ENCODE results near the gene FLOT2.
A peak's percentile ranks its signal among the peaks of the same experiment; 100 is the strongest.
"Not testable (repeated sequence)": the region's sequence is repeated elsewhere in the genome, so short reads cannot be mapped to it uniquely, and the experiment has no call there.

Gene FLOT2

DNA sequence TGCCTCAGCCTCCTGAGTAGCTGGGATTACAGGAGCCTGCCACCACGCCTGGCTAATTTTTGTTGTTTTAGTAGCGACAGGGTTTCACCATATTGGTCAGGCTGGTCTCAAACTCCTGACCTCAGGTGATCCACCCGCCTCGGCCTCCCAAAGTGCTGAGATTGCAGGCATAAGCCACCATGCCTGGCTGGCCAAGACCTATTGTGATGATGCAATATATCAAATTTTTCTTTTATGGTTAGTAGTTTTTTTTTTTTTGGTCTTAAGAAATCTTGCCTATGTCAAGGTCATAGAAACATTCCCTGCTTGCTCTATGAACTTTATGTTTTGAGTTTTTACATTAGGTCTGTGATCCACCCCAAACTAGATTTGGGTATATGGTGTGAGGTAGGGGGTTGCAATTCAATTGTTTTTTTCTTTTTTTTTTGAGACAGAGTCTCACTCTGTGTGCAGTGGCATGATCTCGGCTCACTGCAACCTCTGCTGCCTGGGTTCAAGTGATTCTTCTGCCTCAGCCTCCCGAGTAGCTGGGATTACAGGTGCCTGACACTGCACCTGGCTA, 20.3 kb downstream of the FLOT2 start:
- H3K18ac ChIP-seq (ENCODE audit: low read length); H3K4me2 ChIP-seq (ENCODE audit: low read length); DNase-seq: not testable (repeated sequence)

GRCh38 chr17:28875848-28876550, 21.5 kb downstream of the FLOT2 start:
- no peak overlapping the region for H4K91ac ChIP-seq (ENCODE audit: low read depth, low read length)
- H3K36me3 ChIP-seq (ENCODE audit: control insufficient read depth in 1 of 2, insufficient read depth in 2 of 2, low read length in 2 of 2), result peaks cover 15 to 17% of the 10 kb centered on the region in 2 experiments
- H2BK12ac ChIP-seq (ENCODE audit: low read length), result no peak overlapping the region
- no peak overlapping the region for H2AFZ ChIP-seq (ENCODE audit: insufficient read depth, low read length, poor library complexity)
- no peaks in the 10 kb centered on the region for H3K79me1 ChIP-seq (ENCODE audit: low read length)
- H4K12ac ChIP-seq (ENCODE audit: low read depth, low read length), result no peak overlapping the region
- H3K23ac ChIP-seq (ENCODE audit: low read length), result peak overlapping the region; percentile 41
- no peak overlapping the region for H2BK5ac ChIP-seq (ENCODE audit: low read depth, low read length, poor library complexity)
- H3K4me1 ChIP-seq (ENCODE audit: control insufficient read depth in 1 of 2, insufficient read depth in 2 of 2, low read length in 2 of 2), result no peaks in the 10 kb centered on the region
- no peak overlapping the region for H3K14ac ChIP-seq (ENCODE audit: low read length)
- peak in 1 of 2 donors; percentile 21 for DNase-seq
- no peak overlapping the region for H3K4me3 ChIP-seq (ENCODE audit: low read depth, low read length)
- H2AK5ac ChIP-seq (ENCODE audit: low read length), result no peak overlapping the region
- H4K8ac ChIP-seq (ENCODE audit: low read depth, low read length), result no peak overlapping the region
- no peak overlapping the region for H3K9ac ChIP-seq (ENCODE audit: low read length)
- no peaks in the 10 kb centered on the region for H3K27me3 ChIP-seq (ENCODE audit: insufficient read depth, low read length)
- H3K27ac ChIP-seq (ENCODE audit: low read depth, low read length), result no peak overlapping the region
- no peak overlapping the region for H2BK120ac ChIP-seq (ENCODE audit: insufficient read depth, low read length, poor library complexity)
- H3K4ac ChIP-seq (ENCODE audit: low read depth, low read length), result no peak overlapping the region
- no peak overlapping the region for H3K4me2 ChIP-seq (ENCODE audit: low read length)
- no peaks in the 10 kb centered on the region for H3K9me3 ChIP-seq (ENCODE audit: insufficient read depth, low read depth, low read length)
- no peak overlapping the region for H3K18ac ChIP-seq (ENCODE audit: low read length)
- no CpG with 5 or more reads among the region's 1 CpG for WGBS (ENCODE audit: extremely low coverage, insufficient coverage, insufficient read length)
- H3K79me2 ChIP-seq (ENCODE audit: control insufficient read depth, insufficient read depth, low read length, poor library complexity), result no peaks in the 10 kb centered on the region

More for the DNA sequence above, 20.3 kb downstream of the FLOT2 start:
- not testable (repeated sequence) for H3K4ac ChIP-seq (ENCODE audit: low read depth, low read length); H3K27ac ChIP-seq (ENCODE audit: low read depth, low read length); H2BK5ac ChIP-seq (ENCODE audit: low read depth, low read length, poor library complexity); H2BK120ac ChIP-seq (ENCODE audit: insufficient read depth, low read length, poor library complexity); H3K23ac ChIP-seq (ENCODE audit: low read length); H4K8ac ChIP-seq (ENCODE audit: low read depth, low read length); H3K4me1 ChIP-seq (ENCODE audit: control insufficient read depth in 1 of 2, insufficient read depth in 2 of 2, low read length in 2 of 2); H3K27me3 ChIP-seq (ENCODE audit: insufficient read depth, low read length); H2AFZ ChIP-seq (ENCODE audit: insufficient read depth, low read length, poor library complexity); H3K9me3 ChIP-seq (ENCODE audit: insufficient read depth, low read depth, low read length); H4K12ac ChIP-seq (ENCODE audit: low read depth, low read length); H3K14ac ChIP-seq (ENCODE audit: low read length); H3K79me1 ChIP-seq (ENCODE audit: low read length); H4K91ac ChIP-seq (ENCODE audit: low read depth, low read length); H3K4me3 ChIP-seq (ENCODE audit: low read depth, low read length); H2AK5ac ChIP-seq (ENCODE audit: low read length); H3K79me2 ChIP-seq (ENCODE audit: control insufficient read depth, insufficient read depth, low read length, poor library complexity); H3K9ac ChIP-seq (ENCODE audit: low read length); H2BK12ac ChIP-seq (ENCODE audit: low read length)
- no CpG with 5 or more reads among the region's 6 CpGs for WGBS (ENCODE audit: extremely low coverage, insufficient coverage, insufficient read length)
- H3K36me3 ChIP-seq (ENCODE audit: control insufficient read depth in 1 of 2, insufficient read depth in 2 of 2, low read length in 2 of 2), result peaks cover 27 to 30% of the 10 kb centered on the region in 2 experiments

GRCh38 chr17:28874750-28875149, 22.8 kb downstream of the FLOT2 start:
- Histone ChIP-seq H3K14ac (ENCODE audit: low read length) (no peak overlapping the region), H3K4me1 (ENCODE audit: control insufficient read depth in 1 of 2, insufficient read depth in 2 of 2, low read length in 2 of 2) (no peaks in the 10 kb centered on the region), H4K12ac (ENCODE audit: low read depth, low read length) (no peak overlapping the region), H4K91ac (ENCODE audit: low read depth, low read length) (no peak overlapping the region), H3K4ac (ENCODE audit: low read depth, low read length) (no peak overlapping the region), H3K4me2 (ENCODE audit: low read length) (no peak overlapping the region), H3K18ac (ENCODE audit: low read length) (no peak overlapping the region), H2BK5ac (ENCODE audit: low read depth, low read length, poor library complexity) (no peak overlapping the region), H4K8ac (ENCODE audit: low read depth, low read length) (no peak overlapping the region), H3K9ac (ENCODE audit: low read length) (no peak overlapping the region), H3K27me3 (ENCODE audit: insufficient read depth, low read length) (no peaks in the 10 kb centered on the region), H3K36me3 (ENCODE audit: control insufficient read depth in 1 of 2, insufficient read depth in 2 of 2, low read length in 2 of 2) (peaks cover 2 to 6% of the 10 kb centered on the region in 2 experiments), H3K79me2 (ENCODE audit: control insufficient read depth, insufficient read depth, low read length, poor library complexity) (no peaks in the 10 kb centered on the region), H3K9me3 (ENCODE audit: insufficient read depth, low read depth, low read length) (no peaks in the 10 kb centered on the region), H3K79me1 (ENCODE audit: low read length) (no peaks in the 10 kb centered on the region), H2AFZ (ENCODE audit: insufficient read depth, low read length, poor library complexity) (no peak overlapping the region), H3K27ac (ENCODE audit: low read depth, low read length) (no peak overlapping the region), H2AK5ac (ENCODE audit: low read length) (no peak overlapping the region), H2BK120ac (ENCODE audit: insufficient read depth, low read length, poor library complexity) (no peak overlapping the region), H2BK12ac (ENCODE audit: low read length) (no peak overlapping the region), H3K23ac (ENCODE audit: low read length) (no peak overlapping the region), H3K4me3 (ENCODE audit: low read depth, low read length) (no peak overlapping the region)
- WGBS (ENCODE audit: extremely low coverage, insufficient coverage, insufficient read length), result no CpG with 5 or more reads among the region's 3 CpGs
- no peak for DNase-seq

DNA sequence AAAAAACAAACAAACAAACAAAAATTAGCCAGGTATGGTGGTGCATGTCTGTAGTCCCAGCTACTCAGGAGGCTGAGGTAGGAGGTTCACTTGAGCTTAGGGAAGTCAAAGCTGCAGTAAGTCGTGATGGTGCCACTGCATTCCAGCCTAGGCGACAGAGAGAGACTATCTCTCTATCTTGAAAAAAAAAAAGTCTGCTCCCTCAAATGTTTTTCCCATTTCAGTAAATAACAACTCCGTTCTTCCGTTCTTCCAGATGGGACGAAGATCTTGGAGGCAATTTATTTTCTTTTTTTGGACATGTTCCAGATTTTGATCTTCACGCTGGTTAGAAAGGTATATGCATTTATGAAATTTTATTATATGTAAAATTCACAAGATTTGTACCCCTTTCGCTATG, 23.7 kb downstream of the FLOT2 start:
- H3K18ac ChIP-seq (ENCODE audit: low read length), result no peak overlapping the region
- no peaks in the 10 kb centered on the region for H3K79me2 ChIP-seq (ENCODE audit: control insufficient read depth, insufficient read depth, low read length, poor library complexity)
- H3K27me3 ChIP-seq (ENCODE audit: insufficient read depth, low read length), result no peaks in the 10 kb centered on the region
- H3K36me3 ChIP-seq (ENCODE audit: control insufficient read depth in 1 of 2, insufficient read depth in 2 of 2, low read length in 2 of 2), result no peaks in the 10 kb centered on the region
- no peaks in the 10 kb centered on the region for H3K9me3 ChIP-seq (ENCODE audit: insufficient read depth, low read depth, low read length)
- H3K4me3 ChIP-seq (ENCODE audit: low read depth, low read length), result no peak overlapping the region
- H3K4me2 ChIP-seq (ENCODE audit: low read length), result no peak overlapping the region
- no peaks in the 10 kb centered on the region for H3K79me1 ChIP-seq (ENCODE audit: low read length)
- no peak overlapping the region for H2BK5ac ChIP-seq (ENCODE audit: low read depth, low read length, poor library complexity)
- H3K23ac ChIP-seq (ENCODE audit: low read length), result no peak overlapping the region
- H3K14ac ChIP-seq (ENCODE audit: low read length), result no peak overlapping the region
- no peaks in the 10 kb centered on the region for H3K4me1 ChIP-seq (ENCODE audit: control insufficient read depth in 1 of 2, insufficient read depth in 2 of 2, low read length in 2 of 2)
- H2AK5ac ChIP-seq (ENCODE audit: low read length), result no peak overlapping the region
- H3K9ac ChIP-seq (ENCODE audit: low read length), result no peak overlapping the region
- no peak overlapping the region for H2BK12ac ChIP-seq (ENCODE audit: low read length)
- no peak overlapping the region for H4K91ac ChIP-seq (ENCODE audit: low read depth, low read length)
- no peak overlapping the region for H4K8ac ChIP-seq (ENCODE audit: low read depth, low read length)
- H3K27ac ChIP-seq (ENCODE audit: low read depth, low read length), result no peak overlapping the region
- no peak overlapping the region for H2AFZ ChIP-seq (ENCODE audit: insufficient read depth, low read length, poor library complexity)
- DNase-seq, result no peak
- H4K12ac ChIP-seq (ENCODE audit: low read depth, low read length), result no peak overlapping the region
- no peak overlapping the region for H2BK120ac ChIP-seq (ENCODE audit: insufficient read depth, low read length, poor library complexity)
- no peak overlapping the region for H3K4ac ChIP-seq (ENCODE audit: low read depth, low read length)
- no CpG with 5 or more reads among the region's 7 CpGs for WGBS (ENCODE audit: extremely low coverage, insufficient coverage, insufficient read length)
